HepG2 (cell line): ENCODE results near the gene ZNF227. TPM values are rescaled to one million over a fixed set of nuclear protein-coding genes. Genes with fewer than 3 reads are reported as not detected.
A peak's percentile ranks its signal among the peaks of the same experiment; 100 is the strongest.

ENCODE experiments used
- ATAD3A ChIP-seq: sonication (generic); formaldehyde crosslinking; IDR thresholded peaks from 2 replicates; pipeline ENCODE4 v1.4.0; 2020; ENCODE audit warnings: missing genetic modification reagents
- ELK4 ChIP-seq: sonication (generic); formaldehyde crosslinking; IDR thresholded peaks from 2 replicates; pipeline ENCODE4 v1.9.0; 2021; ENCODE audit warnings: missing genetic modification reagents, borderline replicate concordance
- FOXM1 ChIP-seq: sonication (generic); formaldehyde crosslinking; IDR thresholded peaks from 2 replicates; pipeline ENCODE4 v1.5.0; 2020; ENCODE audit warnings: missing genetic modification reagents
- FUBP1 ChIP-seq: sonication (generic); formaldehyde crosslinking; IDR thresholded peaks from 2 replicates; pipeline ENCODE4 v1.5.1; 2020; ENCODE audit warnings: missing genetic modification reagents, mild to moderate bottlenecking, borderline replicate concordance
- GABPB1 ChIP-seq: IDR thresholded peaks from 2 replicates; pipeline ENCODE4 v1.6.1; 2016; ENCODE audit warnings: mild to moderate bottlenecking, missing genetic modification reagents, moderate library complexity, missing compliant biosample characterization
- MED13 ChIP-seq: sonication (generic); formaldehyde crosslinking; IDR thresholded peaks from 2 replicates; pipeline ENCODE4 v1.5.0; 2020; ENCODE audit warnings: missing genetic modification reagents
- NR2F2 ChIP-seq: IDR thresholded peaks from 2 replicates; pipeline ENCODE4 v1.6.1; 2012; ENCODE audit warnings: low read depth, inconsistent platforms, borderline replicate concordance
- POGZ ChIP-seq: sonication (generic); formaldehyde crosslinking; IDR thresholded peaks from 2 replicates; pipeline ENCODE4 v1.4.0; 2020; ENCODE audit warnings: mild to moderate bottlenecking, missing genetic modification reagents
- SETDB1 ChIP-seq: sonication (generic); formaldehyde crosslinking; IDR thresholded peaks from 2 replicates; pipeline ENCODE4 v1.5.1; 2020; ENCODE audit warnings: missing genetic modification reagents, mild to moderate bottlenecking, borderline replicate concordance
- SKI ChIP-seq: fragments of 450-650 bp; IDR thresholded peaks from one replicate; pipeline ENCODE4 v1.6.1; 2018; ENCODE audit warnings: mild to moderate bottlenecking; ENCODE audit not compliant: partially characterized antibody
- SMAD3 ChIP-seq: sonication (generic); formaldehyde crosslinking; IDR thresholded peaks from 2 replicates; pipeline ENCODE4 v1.4.0; 2020; ENCODE audit warnings: missing genetic modification reagents
- TFDP2 ChIP-seq: sonication (generic); formaldehyde crosslinking; IDR thresholded peaks from 2 replicates; pipeline ENCODE4 v1.4.0; 2020; ENCODE audit warnings: missing genetic modification reagents
- ZBTB39 ChIP-seq: sonication (generic); formaldehyde crosslinking; IDR thresholded peaks from 2 replicates; pipeline ENCODE4 v1.5.0; 2020; ENCODE audit warnings: missing genetic modification reagents
- ZNF136 ChIP-seq: sonication (generic); formaldehyde crosslinking; IDR thresholded peaks from 2 replicates; pipeline ENCODE4 v1.8.1; 2022; ENCODE audit warnings: low read depth, mild to moderate bottlenecking, moderate library complexity, missing genetic modification reagents
- ZNF484 ChIP-seq: sonication (generic); formaldehyde crosslinking; IDR thresholded peaks from 2 replicates; pipeline ENCODE4 v1.5.1; 2020; ENCODE audit warnings: mild to moderate bottlenecking, low read depth, missing genetic modification reagents, borderline replicate concordance
- ZNF501 ChIP-seq: sonication (generic); formaldehyde crosslinking; IDR thresholded peaks from 2 replicates; pipeline ENCODE4 v1.5.1; 2020; ENCODE audit warnings: mild to moderate bottlenecking, moderate library complexity, missing genetic modification reagents
- ZNF550 ChIP-seq: sonication (generic); formaldehyde crosslinking; IDR thresholded peaks from 2 replicates; pipeline ENCODE4 v1.4.0; 2020; ENCODE audit warnings: mild to moderate bottlenecking, missing genetic modification reagents, borderline replicate concordance
- ZNF646 ChIP-seq: sonication (generic); formaldehyde crosslinking; IDR thresholded peaks from 2 replicates; pipeline ENCODE4 v1.9.0; 2021; ENCODE audit warnings: mild to moderate bottlenecking, missing genetic modification reagents
- polyA plus RNA-seq, 8 experiments: library from polyadenylated mRNA; depleted of rRNA in 3 of 8; stranded (reverse) in 7 of 8; unstranded in 1 of 8; fragments of >200 nt; fragmentation: Illumina TruSeq in 4 of 8; extraction: Trizol in 4 of 8; gene quantifications; 2 replicates each; pipeline versions ENCODE4 v1.2.1 to v1.2.3, GENCODE V29; 2011 to 2016; ENCODE audit warnings: low read depth in 4 of 8, missing spikeins in 1 of 8, mixed read lengths in 1 of 8; ENCODE audit not compliant: insufficient read depth in 1 of 8
- total RNA-seq, 5 experiments: library from RNA; depleted of rRNA; stranded (reverse); fragments of >200 nt; fragmentation: Illumina TruSeq; extraction: Trizol; gene quantifications; 2 replicates each; pipeline ENCODE4 v1.2.3, GENCODE V29; 2016; ENCODE audit warnings: low read depth in 1 of 5

ZNF227 gene
- total and polyA plus RNA-seq, 2 of the 13 experiments (the other 11 are each of a cell fraction or from before 2014, with no cell fraction given), result 3.1 to 16.8 TPM

GRCh38 chr19:44254496-44254895, 42.2 kb downstream of the ZNF227 start (continued):
- TF ChIP-seq ZNF646 (CRISPR knock-in tag), result no peak
- TF ChIP-seq FOXM1 (CRISPR knock-in tag), result no peak
- no peak for TF ChIP-seq NR2F2
- no peak for TF ChIP-seq FUBP1 (CRISPR knock-in tag)
- no peak for TF ChIP-seq ZNF136
- TF ChIP-seq ZNF484 (CRISPR knock-in tag), result no peak
- TF ChIP-seq SKI, result no peak
- no peak for TF ChIP-seq MED13 (CRISPR knock-in tag)
- no peak for TF ChIP-seq ATAD3A (CRISPR knock-in tag)
- TF ChIP-seq ZNF501 (CRISPR knock-in tag), result no peak
- peak; percentile 37; the same call in 1 of the 2 replicates for TF ChIP-seq POGZ (CRISPR knock-in tag)
- 0 out of 2 replicates have a peak, but pooled peaks have one; percentile 23 for TF ChIP-seq SMAD3 (CRISPR knock-in tag)
- TF ChIP-seq SETDB1 (CRISPR knock-in tag), result no peak
- no peak for TF ChIP-seq ZBTB39
- no peak for TF ChIP-seq GABPB1 (CRISPR knock-in tag)
- no peak for TF ChIP-seq ZNF550 (CRISPR knock-in tag)
- TF ChIP-seq ELK4 (CRISPR knock-in tag), result no peak
- TF ChIP-seq TFDP2 (CRISPR knock-in tag), result no peak
